ENCODE measurements around the gene E2F4. TPM values are rescaled to one million over a fixed set of nuclear protein-coding genes. Genes with fewer than 3 reads are reported as not detected.
A peak's percentile ranks its signal among the peaks of the same experiment; 100 is the strongest.

Gene E2F4
- total and polyA plus RNA-seq, 2 of the 13 experiments (the other 11 are each of a cell fraction or from before 2014, with no cell fraction given) = 84.8 to 91.2 TPM

- TF ChIP-seq, protein P1, sequence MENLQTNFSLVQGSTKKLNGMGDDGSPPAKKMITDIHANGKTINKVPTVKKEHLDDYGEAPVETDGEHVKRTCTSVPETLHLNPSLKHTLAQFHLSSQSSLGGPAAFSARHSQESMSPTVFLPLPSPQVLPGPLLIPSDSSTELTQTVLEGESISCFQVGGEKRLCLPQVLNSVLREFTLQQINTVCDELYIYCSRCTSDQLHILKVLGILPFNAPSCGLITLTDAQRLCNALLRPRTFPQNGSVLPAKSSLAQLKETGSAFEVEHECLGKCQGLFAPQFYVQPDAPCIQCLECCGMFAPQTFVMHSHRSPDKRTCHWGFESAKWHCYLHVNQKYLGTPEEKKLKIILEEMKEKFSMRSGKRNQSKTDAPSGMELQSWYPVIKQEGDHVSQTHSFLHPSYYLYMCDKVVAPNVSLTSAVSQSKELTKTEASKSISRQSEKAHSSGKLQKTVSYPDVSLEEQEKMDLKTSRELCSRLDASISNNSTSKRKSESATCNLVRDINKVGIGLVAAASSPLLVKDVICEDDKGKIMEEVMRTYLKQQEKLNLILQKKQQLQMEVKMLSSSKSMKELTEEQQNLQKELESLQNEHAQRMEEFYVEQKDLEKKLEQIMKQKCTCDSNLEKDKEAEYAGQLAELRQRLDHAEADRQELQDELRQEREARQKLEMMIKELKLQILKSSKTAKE (CRISPR knock-in tag; IDR thresholded peaks at IDR 0.05; ENCODE audit: borderline replicate concordance) = no peak
- TF ChIP-seq, protein P2, sequence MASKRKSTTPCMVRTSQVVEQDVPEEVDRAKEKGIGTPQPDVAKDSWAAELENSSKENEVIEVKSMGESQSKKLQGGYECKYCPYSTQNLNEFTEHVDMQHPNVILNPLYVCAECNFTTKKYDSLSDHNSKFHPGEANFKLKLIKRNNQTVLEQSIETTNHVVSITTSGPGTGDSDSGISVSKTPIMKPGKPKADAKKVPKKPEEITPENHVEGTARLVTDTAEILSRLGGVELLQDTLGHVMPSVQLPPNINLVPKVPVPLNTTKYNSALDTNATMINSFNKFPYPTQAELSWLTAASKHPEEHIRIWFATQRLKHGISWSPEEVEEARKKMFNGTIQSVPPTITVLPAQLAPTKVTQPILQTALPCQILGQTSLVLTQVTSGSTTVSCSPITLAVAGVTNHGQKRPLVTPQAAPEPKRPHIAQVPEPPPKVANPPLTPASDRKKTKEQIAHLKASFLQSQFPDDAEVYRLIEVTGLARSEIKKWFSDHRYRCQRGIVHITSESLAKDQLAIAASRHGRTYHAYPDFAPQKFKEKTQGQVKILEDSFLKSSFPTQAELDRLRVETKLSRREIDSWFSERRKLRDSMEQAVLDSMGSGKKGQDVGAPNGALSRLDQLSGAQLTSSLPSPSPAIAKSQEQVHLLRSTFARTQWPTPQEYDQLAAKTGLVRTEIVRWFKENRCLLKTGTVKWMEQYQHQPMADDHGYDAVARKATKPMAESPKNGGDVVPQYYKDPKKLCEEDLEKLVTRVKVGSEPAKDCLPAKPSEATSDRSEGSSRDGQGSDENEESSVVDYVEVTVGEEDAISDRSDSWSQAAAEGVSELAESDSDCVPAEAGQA (IDR thresholded peaks at IDR 0.05; ENCODE audit: low read depth) = peak; percentile 96
- TF ChIP-seq, protein P2 (CRISPR knock-in tag; IDR thresholded peaks at IDR 0.05; ENCODE audit: borderline replicate concordance) = no peak
- TF ChIP-seq MATR3 (CRISPR knock-in tag; IDR thresholded peaks at IDR 0.05) (no peak), NR2C2 (CRISPR knock-in tag; IDR thresholded peaks at IDR 0.05; ENCODE audit: borderline replicate concordance) (peak; percentile 94), ARNTL (CRISPR knock-in tag; IDR thresholded peaks at IDR 0.05) (peak; percentile 59), TBL1XR1 (IDR thresholded peaks at IDR 0.05; ENCODE audit: borderline replicate concordance, low read length, partially characterized antibody) (peak; percentile 71), ZNF33A (CRISPR knock-in tag; IDR thresholded peaks at IDR 0.05; ENCODE audit: borderline replicate concordance) (no peak), SOX6 (IDR thresholded peaks at IDR 0.05) (no peak), SOX6 (CRISPR knock-in tag; IDR thresholded peaks at IDR 0.05) (peak; percentile 81), BORCS8-MEF2B (CRISPR knock-in tag; IDR thresholded peaks at IDR 0.05) (0 out of 2 replicates have a peak, but pooled peaks have one; percentile 68), CBFB (CRISPR knock-in tag; IDR thresholded peaks at IDR 0.05) (peak; percentile 99), ZNF629 (CRISPR knock-in tag; conservative IDR thresholded peaks at IDR 0.05) (peak; percentile 55), SNAI1 (CRISPR knock-in tag; IDR thresholded peaks at IDR 0.05; ENCODE audit: borderline replicate concordance) (no peak), MIER3 (CRISPR knock-in tag; IDR thresholded peaks at IDR 0.05; ENCODE audit: borderline replicate concordance) (peak; percentile 99), ZNF329 (CRISPR knock-in tag; IDR thresholded peaks at IDR 0.05; ENCODE audit: low read depth) (no peak; the same call in 1 of the 2 replicates), PTBP1 (IDR thresholded peaks at IDR 0.05; ENCODE audit: low read depth, low read length, poor library complexity, severe bottlenecking) (no peak), ZNF547 (CRISPR knock-in tag; IDR thresholded peaks at IDR 0.05) (no peak; the same call in 1 of the 2 replicates), ZNF335 (CRISPR knock-in tag; IDR thresholded peaks at IDR 0.05) (peak; percentile 96), JDP2 (CRISPR knock-in tag; IDR thresholded peaks at IDR 0.05; ENCODE audit: borderline replicate concordance) (no peak), ZNF552 (CRISPR knock-in tag; IDR thresholded peaks at IDR 0.05; ENCODE audit: borderline replicate concordance) (no peak)
Measured at GRCh38 chr16:67226804-67227566, 35.0 kb downstream of the E2F4 start, which contains the start of gene TMEM208 (continued).
